ENCODE measurements around the gene XRCC5.

GRCh38 chr2:216183462-216183861 lies 74.3 kb downstream of the XRCC5 start:
- TF ChIP-seq SIN3A (IDR thresholded peaks at IDR 0.05; ENCODE audit: borderline replicate concordance, insufficient read depth, low read length) (no peak), REST (IDR thresholded peaks at IDR 0.05; ENCODE audit: insufficient read depth in 1 of 2, low read depth in 2 of 2, low read length in 2 of 2) (no peak)

Data from PFSK-1 (cell line).